GM19023 (cell line): ENCODE data around the gene GRAMD4.
A peak's percentile ranks its signal among the peaks of the same experiment; 100 is the strongest.

ENCODE experiments used
- ATAC-seq: cut with Tn5 transposase; IDR thresholded peaks from one replicate; pipeline ENCODE4 v1.9.1; 2021; ENCODE audit warnings: mild to moderate bottlenecking, moderate library complexity; ENCODE audit not compliant: unreplicated experiment

The GRAMD4 gene, protein sequence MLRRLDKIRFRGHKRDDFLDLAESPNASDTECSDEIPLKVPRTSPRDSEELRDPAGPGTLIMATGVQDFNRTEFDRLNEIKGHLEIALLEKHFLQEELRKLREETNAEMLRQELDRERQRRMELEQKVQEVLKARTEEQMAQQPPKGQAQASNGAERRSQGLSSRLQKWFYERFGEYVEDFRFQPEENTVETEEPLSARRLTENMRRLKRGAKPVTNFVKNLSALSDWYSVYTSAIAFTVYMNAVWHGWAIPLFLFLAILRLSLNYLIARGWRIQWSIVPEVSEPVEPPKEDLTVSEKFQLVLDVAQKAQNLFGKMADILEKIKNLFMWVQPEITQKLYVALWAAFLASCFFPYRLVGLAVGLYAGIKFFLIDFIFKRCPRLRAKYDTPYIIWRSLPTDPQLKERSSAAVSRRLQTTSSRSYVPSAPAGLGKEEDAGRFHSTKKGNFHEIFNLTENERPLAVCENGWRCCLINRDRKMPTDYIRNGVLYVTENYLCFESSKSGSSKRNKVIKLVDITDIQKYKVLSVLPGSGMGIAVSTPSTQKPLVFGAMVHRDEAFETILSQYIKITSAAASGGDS

DNA sequence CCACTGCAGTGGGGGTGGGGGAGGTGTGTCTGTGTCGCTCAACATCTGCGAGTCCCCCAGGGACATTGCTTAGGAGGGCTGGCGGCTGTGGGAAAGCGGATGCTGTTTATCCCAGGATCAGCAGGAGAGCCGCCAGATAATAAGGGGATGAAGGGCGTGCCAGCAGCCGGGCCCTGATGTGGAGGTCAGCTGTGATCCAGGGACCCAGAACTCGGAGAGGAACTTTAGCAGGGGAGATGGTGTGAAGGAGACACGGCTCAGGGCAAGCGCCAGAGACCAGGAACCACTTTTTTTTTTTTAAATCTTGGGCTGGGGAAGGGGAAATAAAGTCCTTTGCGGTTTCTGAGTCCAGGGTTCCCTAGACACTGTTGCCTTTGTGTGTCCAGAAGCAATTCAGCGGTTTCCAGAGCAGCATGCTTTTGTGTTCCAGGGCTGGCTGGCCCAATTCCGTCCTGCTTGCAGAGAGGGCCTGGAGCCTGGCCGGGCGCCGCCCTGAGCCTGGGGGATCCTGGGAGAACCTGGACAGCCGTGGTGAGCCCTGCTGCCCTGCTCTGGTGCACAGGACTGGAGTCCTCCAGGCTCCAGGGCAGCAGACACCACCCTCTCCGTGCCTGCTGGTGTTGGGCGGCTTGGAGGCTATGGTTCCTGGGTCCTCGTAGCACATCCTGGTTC lies at the start of gene GRAMD4:
Gene GRAMD4, plus strand, starts transcription at position 557 of the 672 bp plus-strand sequence. CDS start 6,414 bp downstream, outside the sequence.
- no peak for ATAC-seq

DNA sequence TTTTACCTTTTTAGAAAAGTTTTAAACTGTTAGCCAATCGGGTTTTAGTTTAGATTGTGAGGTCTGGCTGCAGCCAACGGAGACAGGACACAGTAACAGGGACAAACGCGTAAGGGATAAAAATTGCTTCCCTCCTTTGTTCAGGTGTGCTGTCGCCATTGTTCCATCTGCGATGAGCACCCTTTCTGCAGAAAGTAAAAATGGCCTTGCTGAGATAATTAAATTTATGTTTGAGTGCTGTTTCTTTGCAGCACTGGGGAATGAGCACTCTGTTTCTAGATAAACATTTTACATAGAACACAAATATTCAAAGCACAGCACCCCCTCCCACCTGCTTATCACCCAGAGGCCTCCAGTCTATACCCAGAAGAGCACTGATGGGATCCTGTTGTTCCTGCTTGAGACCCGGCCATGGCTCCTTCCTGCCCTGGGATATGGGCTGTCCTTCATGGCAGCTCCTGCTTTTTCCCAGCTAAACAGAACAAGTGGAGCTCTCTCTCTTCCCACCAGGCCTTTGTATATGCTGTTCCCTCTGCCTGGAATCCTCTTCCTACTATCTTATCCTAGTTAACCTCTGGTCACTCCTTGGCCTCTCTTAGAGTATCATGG lies 48.4 kb upstream of the GRAMD4 start:
- ATAC-seq: no peak

DNA sequence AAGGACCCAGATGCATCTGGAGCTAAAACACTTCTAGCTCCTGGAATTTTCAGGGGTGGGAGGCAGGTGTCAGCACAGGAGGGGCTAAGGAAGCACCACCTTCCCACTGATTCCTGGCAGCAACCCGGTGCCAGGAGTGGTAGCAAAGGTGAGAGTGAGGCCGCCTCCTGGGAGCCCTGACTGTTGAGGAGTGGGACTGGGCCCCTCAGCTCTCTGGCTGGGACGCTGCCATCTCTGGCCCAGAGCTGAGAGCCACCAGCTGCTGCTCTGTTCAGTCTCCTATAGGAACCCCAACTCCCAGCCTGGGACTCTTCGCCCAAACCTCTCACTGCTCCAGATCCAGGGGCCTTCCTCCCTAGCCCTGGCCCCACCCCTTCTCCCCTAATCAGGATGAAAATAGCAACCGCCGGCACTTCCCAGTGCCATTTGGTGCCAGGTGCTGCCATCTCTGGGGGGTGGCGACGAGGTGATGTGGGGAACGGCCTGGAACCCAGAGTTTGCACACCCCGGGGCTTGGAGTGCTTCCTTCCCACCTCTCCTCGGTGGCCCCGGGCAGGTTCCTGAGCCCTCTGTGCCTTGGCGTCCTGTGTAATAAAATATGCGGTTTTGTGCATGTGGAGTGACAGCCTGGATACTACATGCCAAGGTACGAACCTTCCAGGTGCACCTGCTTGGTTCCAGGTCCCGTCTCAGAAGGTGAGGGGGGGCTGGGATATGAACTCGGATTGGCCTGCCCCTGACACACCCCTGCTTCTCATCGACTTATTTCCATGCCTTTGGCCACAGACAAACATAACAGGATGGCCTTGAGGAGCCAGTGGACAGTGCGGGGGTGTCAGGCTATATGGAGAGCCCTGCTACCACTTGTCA lies 47.0 kb upstream of the GRAMD4 start:
- ATAC-seq: no peak

DNA sequence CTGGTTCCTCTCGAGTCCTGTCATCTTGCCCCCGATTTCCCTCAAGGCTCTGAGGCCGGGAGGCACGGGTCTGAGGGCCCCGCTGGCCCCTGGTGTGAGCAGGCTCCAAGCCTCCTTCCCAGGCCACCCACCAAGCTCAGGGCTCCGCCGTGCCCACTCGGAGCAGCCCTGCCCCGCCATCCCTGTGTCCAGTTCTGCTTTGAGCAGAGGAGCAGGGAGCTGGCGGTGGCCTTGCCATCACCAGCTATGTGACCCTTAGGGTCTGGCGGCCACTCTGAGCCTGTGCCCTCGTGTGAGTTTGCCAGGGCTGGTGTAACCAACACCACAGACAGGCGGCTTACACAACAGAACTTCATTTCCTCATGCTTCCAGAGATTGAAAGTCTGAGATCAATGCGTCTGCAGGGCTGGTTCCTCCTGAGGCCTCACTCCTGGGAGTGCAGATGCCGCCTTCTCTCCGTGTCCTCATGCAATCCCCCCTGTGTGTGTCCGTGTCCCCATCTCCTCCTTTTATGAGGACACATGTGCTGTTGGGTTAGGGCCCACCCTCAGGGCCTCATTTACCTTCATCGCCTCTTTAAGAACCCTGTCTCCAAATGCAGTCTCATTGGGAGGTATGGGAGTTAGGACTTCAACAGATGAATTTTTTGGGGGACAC lies 46.3 kb upstream of the GRAMD4 start:
- ATAC-seq: no peak

DNA sequence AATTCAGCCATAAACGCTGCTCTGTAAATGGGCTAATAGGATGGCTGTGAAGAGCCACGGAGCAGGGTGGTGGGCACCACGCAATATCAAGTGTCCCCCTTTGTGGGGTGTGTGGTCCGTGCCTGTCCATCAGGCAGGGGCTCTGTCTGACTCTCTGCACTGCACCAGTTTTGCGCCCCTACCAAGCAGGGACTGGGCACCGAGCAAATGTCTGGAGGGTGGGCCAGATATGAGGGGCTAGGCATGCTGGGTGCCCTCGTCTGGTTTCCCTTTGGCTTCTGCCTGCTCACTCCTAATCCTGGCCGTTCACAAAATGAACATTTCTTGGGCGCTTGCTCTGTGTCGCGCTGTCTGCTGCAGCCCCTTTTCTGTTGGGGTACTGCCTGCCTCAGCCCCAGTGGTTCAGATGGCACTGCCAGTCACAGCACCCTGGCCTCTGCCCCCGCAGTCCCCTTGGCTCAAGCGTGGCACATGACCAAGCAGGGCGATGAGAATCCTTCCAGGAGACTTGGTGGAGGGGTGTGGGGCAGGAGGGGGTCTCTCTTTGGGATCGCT lies 45.7 kb upstream of the GRAMD4 start:
- no peak for ATAC-seq

DNA sequence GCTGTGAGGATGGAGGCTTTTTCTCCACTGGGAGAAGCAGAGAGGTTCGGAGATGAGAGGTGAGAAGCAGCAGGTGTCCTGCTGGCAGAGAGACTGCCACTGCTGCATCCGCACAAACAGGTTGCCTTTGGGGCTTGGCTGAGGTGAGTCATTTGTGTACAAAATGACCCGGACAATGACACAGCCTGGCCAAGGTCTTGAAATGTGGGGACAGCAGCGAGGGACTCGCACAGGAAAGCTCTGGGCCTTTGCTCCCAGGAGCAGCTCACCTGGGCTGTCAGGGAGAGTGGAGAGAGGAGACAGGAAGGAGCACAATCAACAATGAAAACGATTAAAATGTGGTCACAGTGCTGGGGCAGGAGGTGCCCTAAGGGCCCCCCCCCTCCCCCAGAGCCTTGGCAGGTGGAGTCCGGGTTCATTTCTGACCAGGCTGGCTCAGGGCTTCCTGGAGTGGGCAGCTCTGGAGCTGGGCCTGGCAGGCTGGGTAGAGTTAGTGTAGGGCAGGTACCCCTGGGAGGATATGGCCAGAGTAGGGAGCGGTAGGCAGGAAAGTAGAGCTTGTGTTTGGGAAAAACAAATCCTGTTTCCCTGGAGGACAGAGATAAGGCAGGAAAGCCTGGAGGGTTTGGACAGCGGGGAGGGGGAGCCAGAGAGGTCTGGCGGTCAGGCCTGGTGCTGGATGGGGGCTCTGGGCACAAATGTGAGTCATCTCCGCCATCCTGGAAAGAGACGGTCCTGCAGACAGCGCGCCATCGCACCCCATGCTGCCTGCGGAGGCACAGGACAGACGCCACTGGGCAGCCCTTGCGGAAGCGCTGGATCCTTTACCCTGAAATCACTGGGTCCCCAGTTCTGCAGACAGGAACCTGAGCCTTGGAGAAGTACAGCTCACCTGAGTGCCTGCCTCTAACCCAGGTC lies 44.9 kb upstream of the GRAMD4 start:
- no peak for ATAC-seq

DNA sequence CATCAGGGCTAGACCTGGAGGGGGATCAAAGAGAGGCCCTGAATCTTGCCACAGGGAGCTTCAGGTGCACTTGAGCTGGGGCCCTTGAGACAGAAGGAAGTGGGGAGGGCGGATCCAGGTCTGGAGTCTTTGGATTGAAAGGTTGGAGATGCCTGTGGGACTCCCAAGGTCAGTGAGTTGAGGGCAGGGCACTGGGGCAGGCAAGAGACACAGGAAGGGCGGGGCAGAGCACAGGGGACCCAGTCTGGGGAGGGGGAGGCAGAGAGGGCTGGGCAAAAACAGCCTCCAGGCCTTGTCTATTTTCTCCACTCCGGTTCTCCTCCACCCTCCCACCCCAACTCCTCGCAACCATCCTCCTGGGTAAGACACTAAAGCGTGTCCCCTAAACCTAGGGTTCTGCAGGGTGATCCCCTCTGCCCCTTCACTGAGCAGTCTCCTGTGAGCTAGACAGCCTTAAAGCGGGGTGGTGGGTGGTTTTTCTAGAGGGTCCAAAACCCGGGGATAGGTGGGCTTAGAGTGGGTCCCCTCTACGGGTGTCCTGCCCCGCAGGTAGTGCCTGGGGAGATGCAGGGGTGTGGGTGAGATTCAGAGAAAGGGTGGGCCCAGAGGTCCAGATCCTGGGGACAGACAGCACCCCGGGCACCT lies 44.2 kb upstream of the GRAMD4 start:
- ATAC-seq: no peak

DNA sequence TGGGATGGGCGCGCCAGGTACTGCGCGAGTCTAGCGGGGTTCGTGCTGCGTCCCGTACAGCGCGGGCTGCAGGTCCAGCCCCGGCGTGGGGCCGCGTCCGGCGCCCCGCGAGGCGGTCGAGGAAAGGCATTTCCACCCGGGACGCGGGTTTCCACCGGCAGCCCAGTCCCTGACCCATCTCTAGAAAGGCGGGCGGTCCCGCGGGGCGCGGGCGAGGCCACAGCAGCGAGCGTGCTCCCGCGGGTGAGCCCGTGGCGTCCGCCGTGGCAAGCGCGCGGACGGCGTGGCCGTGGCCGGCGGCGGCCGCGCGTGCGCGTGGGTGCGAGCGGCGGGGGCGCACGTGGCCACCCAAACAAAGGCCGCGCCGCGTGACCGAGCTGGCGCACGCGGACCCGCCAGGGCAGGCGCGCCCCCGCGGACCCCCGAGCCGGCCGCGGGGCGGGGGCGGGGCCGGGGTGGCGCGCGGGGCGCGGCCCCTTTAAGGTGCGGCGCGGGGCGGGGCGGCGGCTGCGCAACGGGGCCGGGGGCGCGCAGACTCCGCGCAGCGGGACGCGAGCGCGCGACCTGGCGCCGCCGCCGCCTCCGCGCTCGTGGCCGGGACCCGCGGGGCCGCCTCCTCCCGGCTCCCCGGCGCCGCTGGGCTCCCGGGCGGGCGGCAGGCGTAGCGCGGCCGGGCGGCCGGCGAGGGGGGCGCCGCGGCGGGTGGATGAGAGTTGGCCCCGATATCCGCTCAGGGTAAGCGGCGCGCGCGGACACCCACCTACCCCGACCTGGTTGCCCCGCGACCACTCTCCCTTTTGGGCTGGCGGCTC lies 43.4 kb upstream of the GRAMD4 start:
- peak; percentile 42 for ATAC-seq

DNA sequence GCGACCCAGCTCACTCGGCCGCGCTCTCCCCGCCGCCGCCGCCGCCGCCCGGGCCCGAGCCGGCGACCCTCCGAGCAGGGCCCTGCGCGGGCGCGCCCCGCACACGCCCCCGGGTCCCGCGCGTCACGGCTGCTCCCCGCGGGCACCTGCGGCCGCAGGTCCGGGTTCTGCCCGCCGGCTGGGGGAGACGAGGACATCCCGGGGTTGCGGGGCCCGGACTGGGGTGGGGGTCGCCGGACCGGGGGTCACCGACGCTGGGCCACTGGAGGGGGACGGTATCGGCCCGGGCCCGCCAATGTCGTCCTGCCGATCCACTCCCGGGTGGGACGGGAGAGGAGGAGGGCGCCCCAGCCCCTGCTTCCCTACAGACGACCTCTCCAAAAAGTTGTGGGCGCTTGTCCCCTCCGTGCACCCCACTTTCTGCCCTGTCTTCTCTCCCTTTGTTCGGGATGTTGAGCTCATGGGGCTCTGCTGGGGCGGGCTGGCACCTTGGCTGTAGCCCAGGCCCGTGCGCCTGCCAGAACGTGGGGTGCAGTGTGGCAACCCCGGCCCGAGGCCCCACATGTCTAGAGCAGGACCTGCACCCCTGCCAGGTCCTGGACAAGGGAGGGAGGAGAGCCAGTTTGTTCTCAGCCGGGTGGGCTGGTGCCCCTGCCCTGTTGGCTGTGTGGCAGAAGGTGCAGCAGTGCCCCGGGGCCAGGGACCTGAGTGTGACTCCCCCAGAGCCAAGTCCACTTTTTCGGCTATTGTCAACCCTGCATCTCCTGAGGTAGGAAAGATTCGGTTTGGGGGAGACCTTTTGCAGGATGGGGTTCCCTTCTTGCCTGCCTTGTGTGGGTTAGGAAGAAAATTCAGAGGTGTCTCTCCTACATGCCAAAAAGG lies 42.6 kb upstream of the GRAMD4 start:
- ATAC-seq: no peak

DNA sequence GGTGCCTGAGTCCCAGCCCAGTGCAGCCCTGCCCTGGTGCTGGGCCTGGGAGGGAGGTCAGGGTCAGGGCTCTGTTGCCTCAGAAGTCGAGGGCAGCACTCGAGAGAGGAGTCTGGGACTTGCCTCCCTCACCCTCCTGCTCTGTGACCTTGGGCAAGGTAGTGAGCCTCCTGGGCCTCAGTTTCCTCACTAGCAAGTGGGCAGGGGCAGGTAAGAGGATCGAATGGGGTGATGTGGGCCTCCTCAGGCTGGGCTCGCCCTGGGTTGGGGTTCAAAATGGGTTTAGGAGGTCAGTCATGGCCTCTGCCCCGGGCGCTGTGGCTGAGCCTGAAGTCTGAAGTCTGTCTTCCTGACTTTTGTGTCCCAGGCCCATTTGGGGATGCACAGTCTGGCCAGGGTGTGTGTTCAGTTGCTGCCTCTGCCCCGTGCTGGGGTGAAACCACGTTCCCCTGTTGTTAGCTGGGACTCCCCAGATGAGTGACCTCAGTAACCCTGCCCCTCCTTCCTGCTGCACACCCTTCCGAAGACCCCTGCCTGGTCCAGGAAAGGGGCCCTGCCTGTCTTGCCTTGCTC lies 41.8 kb upstream of the GRAMD4 start:
- no peak for ATAC-seq

DNA sequence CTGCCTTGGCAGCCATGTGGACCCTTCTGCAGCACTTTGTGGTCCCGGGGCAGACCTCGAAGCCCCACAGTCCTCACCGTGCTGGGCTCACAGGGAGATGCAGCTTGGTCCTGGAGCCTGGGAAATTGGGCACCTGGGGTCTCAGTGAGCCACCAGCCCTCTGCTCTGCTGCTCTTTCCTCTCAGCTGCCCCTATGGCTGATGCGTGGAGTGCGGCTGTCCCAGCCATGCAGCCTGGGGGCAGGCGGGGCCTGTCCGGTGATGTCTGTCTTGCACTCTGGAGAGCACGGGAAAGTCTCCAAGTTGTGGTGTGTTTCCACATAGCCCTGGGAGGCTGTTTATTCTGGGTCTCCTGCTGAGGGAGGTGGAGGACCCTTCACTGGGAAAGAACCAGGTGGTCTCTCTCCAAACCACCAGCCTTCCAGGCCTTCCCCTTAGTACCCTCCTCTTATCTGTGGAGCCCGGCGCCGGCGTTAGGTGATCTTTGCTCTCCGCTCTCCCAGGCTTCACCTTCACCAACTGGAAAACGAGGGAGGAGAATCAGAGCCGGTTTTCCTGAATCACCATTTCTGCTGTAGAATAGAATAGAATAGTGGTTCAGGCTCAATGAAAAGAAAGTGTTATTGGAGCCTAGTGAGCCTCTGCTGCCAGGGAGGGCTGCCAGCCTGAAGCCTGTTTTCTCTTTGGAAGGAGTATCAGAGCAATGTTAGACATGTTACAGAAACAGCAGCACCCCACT lies 41.2 kb upstream of the GRAMD4 start:
- ATAC-seq: no peak

DNA sequence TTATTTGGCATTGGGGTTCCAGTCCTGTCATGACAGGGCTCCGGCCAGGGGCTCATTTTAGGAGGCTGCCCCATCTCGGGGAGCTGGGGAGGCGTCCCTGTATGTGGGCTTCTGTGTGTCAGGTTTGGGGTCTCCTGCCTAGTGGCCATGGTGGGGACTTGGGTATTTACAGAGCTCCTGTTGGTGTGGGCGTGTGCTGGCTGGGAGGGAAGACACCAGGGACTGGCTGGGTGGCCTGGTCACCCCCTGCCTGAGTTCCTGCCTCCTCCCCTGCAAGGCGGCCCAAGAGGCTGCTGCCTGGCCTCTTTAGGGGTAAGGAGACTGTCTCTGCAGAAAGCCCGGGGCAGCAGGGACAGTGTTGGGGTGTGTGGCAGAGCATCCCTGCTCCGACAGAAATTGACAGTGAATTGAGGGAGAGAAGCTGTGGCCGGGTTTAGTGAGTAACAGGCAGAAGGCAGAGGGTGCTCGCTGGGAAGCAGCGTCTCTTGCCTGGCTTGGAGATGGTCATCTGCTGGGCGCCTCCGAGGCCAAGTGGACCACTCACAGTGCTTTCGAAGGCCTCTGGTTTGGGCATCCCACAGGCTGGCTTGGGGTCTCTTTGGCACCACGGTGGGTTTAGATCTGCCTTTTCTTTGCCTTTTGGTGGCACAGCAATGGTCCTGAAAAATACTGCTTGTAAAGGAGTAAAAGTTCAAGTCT lies 40.3 kb upstream of the GRAMD4 start:
- ATAC-seq: no peak

DNA sequence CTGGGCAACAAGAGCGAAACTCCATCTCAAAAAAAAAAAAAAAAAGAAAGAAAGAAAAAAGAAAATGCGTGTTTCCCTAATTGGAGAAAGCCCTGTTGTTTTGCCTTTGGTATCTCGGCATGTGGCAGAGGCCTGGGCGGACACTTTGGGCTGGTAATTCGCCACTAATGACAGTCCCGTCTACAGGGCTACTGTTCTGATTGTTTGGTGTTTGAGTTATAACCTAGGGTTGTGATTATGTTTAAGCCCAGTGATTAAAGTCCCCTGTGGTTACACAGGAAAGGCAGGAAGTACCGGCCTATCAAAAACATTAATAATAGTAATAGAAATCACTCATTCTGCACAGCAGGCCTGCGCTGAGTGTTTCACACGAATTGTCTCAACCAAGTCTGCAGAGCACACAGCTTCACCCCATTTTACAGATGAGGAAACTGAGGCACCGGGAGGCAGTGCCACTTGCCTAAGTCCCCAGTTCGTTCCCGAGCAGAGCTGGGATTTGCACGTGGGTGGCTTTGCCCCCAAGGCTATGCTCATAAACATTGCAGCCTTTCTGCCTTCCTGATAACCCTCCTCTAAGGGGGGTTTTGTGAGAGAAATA lies 39.1 kb upstream of the GRAMD4 start:
- ATAC-seq: no peak

DNA sequence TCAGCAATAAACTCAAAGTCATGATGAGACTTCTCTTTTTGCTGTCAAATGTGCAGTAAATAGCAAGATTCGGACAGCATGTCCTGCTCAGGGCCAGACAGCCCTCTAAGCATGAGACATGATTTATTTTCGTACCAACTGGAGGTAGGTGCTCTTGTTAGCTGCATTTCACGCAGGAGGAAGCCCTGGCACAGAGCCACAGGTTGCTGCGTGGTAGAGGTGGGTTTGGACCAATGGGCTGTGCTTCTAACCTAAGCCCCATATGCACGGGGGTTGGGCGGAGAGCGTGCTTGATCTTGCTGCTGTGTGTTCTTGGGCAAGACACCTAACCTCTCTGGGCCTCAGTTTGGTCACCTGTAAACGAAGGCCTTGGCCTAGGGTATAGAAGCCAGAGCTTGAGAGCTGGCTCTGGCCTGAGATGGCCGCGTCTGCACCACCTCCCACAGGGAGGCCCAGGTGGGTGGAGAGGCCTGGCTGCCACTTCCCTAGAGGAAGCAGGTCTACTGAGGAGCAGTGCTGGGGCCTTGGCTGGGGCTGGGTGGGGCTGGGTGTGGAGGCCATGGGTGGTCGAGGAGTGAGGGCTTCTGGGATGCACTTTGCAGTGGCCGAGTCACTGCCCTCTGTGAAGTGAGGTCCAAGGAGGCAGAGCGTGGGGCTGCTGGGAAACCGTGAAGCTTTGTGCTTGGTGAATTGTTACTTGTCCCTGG lies 38.5 kb upstream of the GRAMD4 start:
- no peak for ATAC-seq
